Epithelial cell of proximal tubule (primary cell): ENCODE results near the gene ROR1. TPM values are rescaled to one million over a fixed set of nuclear protein-coding genes. Genes with fewer than 3 reads are reported as not detected.

ENCODE experiments used
- DNase-seq: peaks from one replicate; pipeline ENCODE4 v3.0.0-alpha.2; 2011; ENCODE audit warnings: low read depth
- H3K4me3 ChIP-seq: 2 replicates; pipeline ENCODE4 v1.5.1; 2011; ENCODE audit warnings: low read depth, mild to moderate bottlenecking, low read length
- CTCF ChIP-seq: conservative IDR thresholded peaks from 2 replicates; pipeline ENCODE4 v1.5.1; 2012; ENCODE audit warnings: low read depth, mild to moderate bottlenecking, low read length
- total RNA-seq: library from RNA; depleted of rRNA; stranded (reverse); fragments of >200 nt; gene quantifications from 2 replicates; pipeline ENCODE4 v1.2.3, GENCODE V29; 2015

The ROR1 gene
- total RNA-seq, 1 donor from 2014 or later: 5.9 TPM

- H3K4me3 ChIP-seq: no peak overlapping the region
- DNase-seq: no peak
- no peak for TF ChIP-seq CTCF
These were observed 140.4 kb downstream of the ROR1 start for GRCh38 chr1:63914241-63914640.

GRCh38 chr1:63914706-63915105, 140.9 kb downstream of the ROR1 start:
- DNase-seq: no peak
- H3K4me3 ChIP-seq: no peak overlapping the region
- no peak for TF ChIP-seq CTCF

- no peak for DNase-seq
- TF ChIP-seq CTCF: peak; percentile 52
- H3K4me3 ChIP-seq: no peak overlapping the region
These were observed 141.3 kb downstream of the ROR1 start for GRCh38 chr1:63915121-63915520.

- H3K4me3 ChIP-seq: no peak overlapping the region
- DNase-seq: no peak
- TF ChIP-seq CTCF: no peak
These were observed 142.9 kb downstream of the ROR1 start for GRCh38 chr1:63916485-63917360.

- DNase-seq: no peak
- H3K4me3 ChIP-seq: no peak overlapping the region
- peak; percentile 41 for TF ChIP-seq CTCF
These were observed 144.0 kb downstream of the ROR1 start for GRCh38 chr1:63917571-63918417.

GRCh38 chr1:63918418-63918945, 144.7 kb downstream of the ROR1 start:
- no peak overlapping the region for H3K4me3 ChIP-seq
- no peak for DNase-seq
- no peak for TF ChIP-seq CTCF
